ENCODE results near the gene ADAD2. TPM values are rescaled to one million over a fixed set of nuclear protein-coding genes. Genes with fewer than 3 reads are reported as not detected.

The ADAD2 gene
- total and polyA plus RNA-seq, 10 of the 15 experiments (the other 5 are each of a cell fraction or from before 2014, with no cell fraction given): 0.44 to 0.68 (median 0.51) TPM; not detected in 7

DNA sequence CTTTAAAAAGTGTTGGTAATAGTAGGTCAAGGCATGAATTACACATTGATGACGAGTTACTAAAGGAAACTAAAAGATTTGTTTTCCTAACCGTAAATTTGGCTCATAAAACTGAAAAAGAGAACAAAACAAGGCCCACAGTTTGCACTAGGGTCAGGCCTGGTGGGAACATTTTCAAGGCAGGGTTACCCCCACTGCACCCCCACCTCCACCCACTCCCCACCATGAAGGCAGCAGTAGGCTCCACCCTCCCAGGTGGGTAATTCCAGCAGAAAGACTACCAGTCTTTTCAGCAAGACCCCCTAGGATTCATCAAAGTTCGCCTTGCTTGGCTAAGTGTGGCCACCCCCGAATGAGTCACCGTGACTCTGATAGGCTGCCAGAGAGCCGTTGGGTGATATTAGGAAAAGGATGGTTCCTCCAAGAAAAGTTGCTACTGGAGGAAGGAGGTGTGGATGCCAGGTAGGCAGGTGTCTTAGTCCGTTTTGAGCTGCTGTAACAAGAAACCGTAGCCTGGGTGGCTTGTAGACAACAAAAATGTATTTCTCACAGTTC lies 37.2 kb upstream of the ADAD2 start:
- Histone ChIP-seq H3K27me3 (replicated peaks in 1 of 2; ENCODE audit: control insufficient read depth in 2 of 2, insufficient read depth in 2 of 2, low read length in 1 of 2) (no peaks in the 10 kb centered on the region), H4K20me1 (ENCODE audit: control insufficient read depth, insufficient read depth) (no peaks in the 10 kb centered on the region), H3K4me1 (ENCODE audit: control insufficient read depth, insufficient read depth, low read length) (no peaks in the 10 kb centered on the region), H3K4me2 (ENCODE audit: control insufficient read depth, insufficient read depth) (no peak overlapping the region), H3K9me3 (replicated peaks; ENCODE audit: control insufficient read depth, insufficient read depth, low read length) (no peaks in the 10 kb centered on the region), H3K4me3 (no peak overlapping the region), H3K36me3 (ENCODE audit: control insufficient read depth in 2 of 2, insufficient read depth in 2 of 2, low read length in 1 of 2) (no peaks in the 10 kb centered on the region), H3K9ac (ENCODE audit: control insufficient read depth, insufficient read depth, low read length) (no peak overlapping the region), H2AFZ (ENCODE audit: control insufficient read depth, low read depth, low read length) (no peak overlapping the region), H3K27ac (ENCODE audit: control insufficient read depth, insufficient read depth) (no peak overlapping the region), H3K79me2 (ENCODE audit: control insufficient read depth, insufficient read depth, low read length) (no peaks in the 10 kb centered on the region)
- ChIA-PET CTCF (interaction anchor here (1.9 kb wide), 1 partner anchor 33 kb away, joined by 4 read pairs; the partner anchor contains the start of gene TAF1C), SMC1A (ENCODE audit: uncharacterized antibody, unreplicated experiment) (no interaction called here), POLR2A (no interaction called here), RAD21 (ENCODE audit: unreplicated experiment) (no interaction called here)
- in situ Hi-C loops (cut with MboI): no loop called here
- DNase-seq (ENCODE audit: low read depth, low spot score) (no peak), FAIRE-seq (no peak), ATAC-seq (no peak)
- TF ChIP-seq BHLHE40 (IDR thresholded peaks at IDR 0.05; ENCODE audit: borderline replicate concordance in 1 of 2, low read depth in 2 of 2, low read length in 1 of 2) (no peak), MEF2B (IDR thresholded peaks at IDR 0.05; ENCODE audit: partially characterized antibody, poor library complexity, severe bottlenecking) (no peak), SREBF1 (IDR thresholded peaks at IDR 0.05; ENCODE audit: low read length) (no peak), YY1 (IDR thresholded peaks at IDR 0.05; ENCODE audit: low read depth, low read length) (no peak), TCF3 (IDR thresholded peaks at IDR 0.05; ENCODE audit: borderline replicate concordance, insufficient read depth, low read depth, low read length) (no peak), RUNX3 (IDR thresholded peaks at IDR 0.05; ENCODE audit: low read length) (no peak), BRCA1 (IDR thresholded peaks at IDR 0.05; ENCODE audit: low read depth, low read length) (no peak), ZBED1 (IDR thresholded peaks at IDR 0.05; ENCODE audit: borderline replicate concordance) (no peak), BACH1 (IDR thresholded peaks at IDR 0.05; ENCODE audit: borderline replicate concordance) (no peak), SMARCA5 (IDR thresholded peaks at IDR 0.05) (no peak), CBX5 (IDR thresholded peaks at IDR 0.05; ENCODE audit: low read depth) (no peak), ZNF217 (IDR thresholded peaks at IDR 0.05) (no peak), NFIC (IDR thresholded peaks at IDR 0.05; ENCODE audit: low read depth, low read length) (no peak), JUND (IDR thresholded peaks at IDR 0.05; ENCODE audit: low read depth, low read length) (no peak), CHD1 (IDR thresholded peaks at IDR 0.05; ENCODE audit: low read depth, low read length) (no peak)
- TF ChIP-seq, protein P1, sequence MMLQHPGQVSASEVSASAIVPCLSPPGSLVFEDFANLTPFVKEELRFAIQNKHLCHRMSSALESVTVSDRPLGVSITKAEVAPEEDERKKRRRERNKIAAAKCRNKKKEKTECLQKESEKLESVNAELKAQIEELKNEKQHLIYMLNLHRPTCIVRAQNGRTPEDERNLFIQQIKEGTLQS (IDR thresholded peaks at IDR 0.05; ENCODE audit: borderline replicate concordance, extremely low read depth, low read depth, low read length): no peak
- TF ChIP-seq, protein P2, sequence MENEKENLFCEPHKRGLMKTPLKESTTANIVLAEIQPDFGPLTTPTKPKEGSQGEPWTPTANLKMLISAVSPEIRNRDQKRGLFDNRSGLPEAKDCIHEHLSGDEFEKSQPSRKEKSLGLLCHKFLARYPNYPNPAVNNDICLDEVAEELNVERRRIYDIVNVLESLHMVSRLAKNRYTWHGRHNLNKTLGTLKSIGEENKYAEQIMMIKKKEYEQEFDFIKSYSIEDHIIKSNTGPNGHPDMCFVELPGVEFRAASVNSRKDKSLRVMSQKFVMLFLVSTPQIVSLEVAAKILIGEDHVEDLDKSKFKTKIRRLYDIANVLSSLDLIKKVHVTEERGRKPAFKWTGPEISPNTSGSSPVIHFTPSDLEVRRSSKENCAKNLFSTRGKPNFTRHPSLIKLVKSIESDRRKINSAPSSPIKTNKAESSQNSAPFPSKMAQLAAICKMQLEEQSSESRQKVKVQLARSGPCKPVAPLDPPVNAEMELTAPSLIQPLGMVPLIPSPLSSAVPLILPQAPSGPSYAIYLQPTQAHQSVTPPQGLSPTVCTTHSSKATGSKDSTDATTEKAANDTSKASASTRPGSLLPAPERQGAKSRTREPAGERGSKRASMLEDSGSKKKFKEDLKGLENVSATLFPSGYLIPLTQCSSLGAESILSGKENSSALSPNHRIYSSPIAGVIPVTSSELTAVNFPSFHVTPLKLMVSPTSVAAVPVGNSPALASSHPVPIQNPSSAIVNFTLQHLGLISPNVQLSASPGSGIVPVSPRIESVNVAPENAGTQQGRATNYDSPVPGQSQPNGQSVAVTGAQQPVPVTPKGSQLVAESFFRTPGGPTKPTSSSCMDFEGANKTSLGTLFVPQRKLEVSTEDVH (IDR thresholded peaks at IDR 0.05; ENCODE audit: low read depth, partially characterized antibody): no peak
- no TSS peak for BruUV-seq (replicated peaks)
- 36% methylated on average over 8 of the region's 8 CpGs for WGBS (ENCODE audit: insufficient coverage, insufficient replicate concordance, low lambda C conversion rate, missing lambda C conversion rate)
- intact Hi-C loops (cut with micrococcal nuclease; ENCODE audit: unreplicated experiment): no loop called here

Measured in GM12878 (cell line).